H1 (cell line): ENCODE data around the gene PRSS16. TPM values are rescaled to one million over a fixed set of nuclear protein-coding genes. Genes with fewer than 3 reads are reported as not detected.

Experiments
- BACH1 ChIP-seq: IDR thresholded peaks from 2 replicates; pipeline ENCODE4 v1.6.1; 2012; ENCODE audit warnings: low read length, improper control_type of control experiment
- CEBPB ChIP-seq: IDR thresholded peaks from 2 replicates; pipeline ENCODE4 v1.6.1; 2012; ENCODE audit warnings: low read depth, low read length
- E2F6 ChIP-seq: IDR thresholded peaks from 2 replicates; pipeline ENCODE4 v1.6.1; 2012; ENCODE audit warnings: inconsistent platforms
- EP300 ChIP-seq, 2 experiments: IDR thresholded peaks; 1 replicate in 1 of 2; 2 replicates in 1 of 2; pipeline ENCODE4 v1.6.1; 2011 to 2012; ENCODE audit warnings: low read depth in 2 of 2, low read length in 2 of 2, mild to moderate bottlenecking in 2 of 2, borderline replicate concordance in 1 of 2, inconsistent platforms in 1 of 2, moderate library complexity in 1 of 2
- EZH2 ChIP-seq: fragments of 200-600 bp; sonication (generic); IDR thresholded peaks from 2 replicates; pipeline ENCODE4 v1.7.1; 2012; ENCODE audit warnings: low read depth, mild to moderate bottlenecking, moderate library complexity, low read length, inconsistent platforms; ENCODE audit not compliant: severe bottlenecking
- FOSL1 ChIP-seq: IDR thresholded peaks from 2 replicates; pipeline ENCODE4 v1.6.1; 2011; ENCODE audit warnings: mild to moderate bottlenecking, low read depth, low read length, moderate library complexity; ENCODE audit not compliant: insufficient read depth
- KDM4A ChIP-seq: IDR thresholded peaks from one replicate; pipeline ENCODE4 v1.7.1; 2012; ENCODE audit warnings: low read depth, mild to moderate bottlenecking, moderate library complexity, low read length, inconsistent platforms; ENCODE audit not compliant: severe bottlenecking
- NRF1 ChIP-seq: IDR thresholded peaks from 2 replicates; pipeline ENCODE4 v1.6.1; 2011; ENCODE audit warnings: mild to moderate bottlenecking, low read depth, low read length, improper control_type of control experiment
- POLR2A ChIP-seq, 2 experiments: IDR thresholded peaks; 1 replicate in 1 of 2; 2 replicates in 1 of 2; pipeline ENCODE4 v1.6.1; 2011; ENCODE audit warnings: low read depth in 2 of 2, low read length in 2 of 2, mild to moderate bottlenecking in 2 of 2; ENCODE audit errors: control extremely low read depth in 1 of 2
- RBBP5 ChIP-seq: IDR thresholded peaks from 2 replicates; pipeline ENCODE4 v1.7.1; 2012; ENCODE audit warnings: low read depth, mild to moderate bottlenecking, inconsistent platforms, low read length, moderate library complexity, borderline replicate concordance
- RXRA ChIP-seq: IDR thresholded peaks from 2 replicates; pipeline ENCODE4 v1.6.1; 2011; ENCODE audit warnings: low read depth, mild to moderate bottlenecking, low read length, moderate library complexity; ENCODE audit not compliant: insufficient read depth
- SP1 ChIP-seq: IDR thresholded peaks from 2 replicates; pipeline ENCODE4 v1.6.1; 2011; ENCODE audit warnings: low read depth, low read length
- TAF1 ChIP-seq: IDR thresholded peaks from 2 replicates; pipeline ENCODE4 v1.6.1; 2011; ENCODE audit warnings: mild to moderate bottlenecking, low read depth, low read length
- polyA plus RNA-seq, 7 experiments: library from polyadenylated mRNA; depleted of rRNA in 3 of 7; stranded (reverse) in 5 of 7; unstranded in 2 of 7; fragments of >200 nt in 5 of 7; fragments of 200-250 nt in 2 of 7; gene quantifications; 1 replicate in 5 of 7; 2 replicates in 1 of 7; 4 replicates in 1 of 7; pipeline versions ENCODE4 v1.2.1 to v1.2.3, GENCODE V29; 2011 to 2013; ENCODE audit warnings: missing spikeins in 2 of 7, mixed read lengths in 2 of 7
- total RNA-seq: library from RNA; stranded (reverse); fragmentation: NEBNext Ultra II Directional; extraction: Animal tissue kit (Norgen Biotek cat#: 25700); gene quantifications from 2 replicates; pipeline ENCODE4 v1.2.1, GENCODE V29; 2021

Gene PRSS16
- total and polyA plus RNA-seq, 2 of the 8 experiments (the other 6 are each of a cell fraction or from before 2014, with no cell fraction given): 20.2 to 38.9 TPM

GRCh38 chr6:27205375-27206278 lies 41.9 kb upstream of the PRSS16 start (continued):
- TF ChIP-seq CEBPB (no peak), TAF1 (no peak), RBBP5 (no peak), EZH2 (no peak), KDM4A (no peak), SP1 (no peak), EP300 (IDR thresholded peaks at IDR 0.05; ENCODE audit: borderline replicate concordance in 1 of 2, low read depth in 2 of 2, low read length in 2 of 2) (no peak), E2F6 (peak; percentile 79), NRF1 (no peak), RXRA (no peak), FOSL1 (no peak), BACH1 (no peak), POLR2A (IDR thresholded peaks at IDR 0.05; ENCODE audit: control extremely low read depth in 1 of 2, low read depth in 2 of 2, low read length in 2 of 2) (no peak)
- TF ChIP-seq, all 59 proteins: peak for 7
